Left renal cortex interstitium (tissue), 4 donors: ENCODE data around the gene CHAMP1. TPM values are rescaled to one million over a fixed set of nuclear protein-coding genes. Genes with fewer than 3 reads are reported as not detected.

Experiments
- DNase-seq, 4 donors: peaks; one replicate each; pipeline ENCODE4 v3.0.0-alpha.2; 2013; ENCODE audit warnings: low read depth in 4 of 4, low spot score in 2 of 4, missing footprints in 1 of 4
- polyA plus RNA-seq, 4 donors: library from polyadenylated mRNA; unstranded; fragments of 120-200 nt; gene quantifications; one replicate each; pipeline ENCODE4 v1.2.1, GENCODE V29; 2013; ENCODE audit not compliant: insufficient read length in 4 of 4

CHAMP1 gene, protein sequence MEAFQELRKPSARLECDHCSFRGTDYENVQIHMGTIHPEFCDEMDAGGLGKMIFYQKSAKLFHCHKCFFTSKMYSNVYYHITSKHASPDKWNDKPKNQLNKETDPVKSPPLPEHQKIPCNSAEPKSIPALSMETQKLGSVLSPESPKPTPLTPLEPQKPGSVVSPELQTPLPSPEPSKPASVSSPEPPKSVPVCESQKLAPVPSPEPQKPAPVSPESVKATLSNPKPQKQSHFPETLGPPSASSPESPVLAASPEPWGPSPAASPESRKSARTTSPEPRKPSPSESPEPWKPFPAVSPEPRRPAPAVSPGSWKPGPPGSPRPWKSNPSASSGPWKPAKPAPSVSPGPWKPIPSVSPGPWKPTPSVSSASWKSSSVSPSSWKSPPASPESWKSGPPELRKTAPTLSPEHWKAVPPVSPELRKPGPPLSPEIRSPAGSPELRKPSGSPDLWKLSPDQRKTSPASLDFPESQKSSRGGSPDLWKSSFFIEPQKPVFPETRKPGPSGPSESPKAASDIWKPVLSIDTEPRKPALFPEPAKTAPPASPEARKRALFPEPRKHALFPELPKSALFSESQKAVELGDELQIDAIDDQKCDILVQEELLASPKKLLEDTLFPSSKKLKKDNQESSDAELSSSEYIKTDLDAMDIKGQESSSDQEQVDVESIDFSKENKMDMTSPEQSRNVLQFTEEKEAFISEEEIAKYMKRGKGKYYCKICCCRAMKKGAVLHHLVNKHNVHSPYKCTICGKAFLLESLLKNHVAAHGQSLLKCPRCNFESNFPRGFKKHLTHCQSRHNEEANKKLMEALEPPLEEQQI
- 10 to 100 TPM; 31.3 to 34.0 (median 33.4) TPM for polyA plus RNA-seq

DNA sequence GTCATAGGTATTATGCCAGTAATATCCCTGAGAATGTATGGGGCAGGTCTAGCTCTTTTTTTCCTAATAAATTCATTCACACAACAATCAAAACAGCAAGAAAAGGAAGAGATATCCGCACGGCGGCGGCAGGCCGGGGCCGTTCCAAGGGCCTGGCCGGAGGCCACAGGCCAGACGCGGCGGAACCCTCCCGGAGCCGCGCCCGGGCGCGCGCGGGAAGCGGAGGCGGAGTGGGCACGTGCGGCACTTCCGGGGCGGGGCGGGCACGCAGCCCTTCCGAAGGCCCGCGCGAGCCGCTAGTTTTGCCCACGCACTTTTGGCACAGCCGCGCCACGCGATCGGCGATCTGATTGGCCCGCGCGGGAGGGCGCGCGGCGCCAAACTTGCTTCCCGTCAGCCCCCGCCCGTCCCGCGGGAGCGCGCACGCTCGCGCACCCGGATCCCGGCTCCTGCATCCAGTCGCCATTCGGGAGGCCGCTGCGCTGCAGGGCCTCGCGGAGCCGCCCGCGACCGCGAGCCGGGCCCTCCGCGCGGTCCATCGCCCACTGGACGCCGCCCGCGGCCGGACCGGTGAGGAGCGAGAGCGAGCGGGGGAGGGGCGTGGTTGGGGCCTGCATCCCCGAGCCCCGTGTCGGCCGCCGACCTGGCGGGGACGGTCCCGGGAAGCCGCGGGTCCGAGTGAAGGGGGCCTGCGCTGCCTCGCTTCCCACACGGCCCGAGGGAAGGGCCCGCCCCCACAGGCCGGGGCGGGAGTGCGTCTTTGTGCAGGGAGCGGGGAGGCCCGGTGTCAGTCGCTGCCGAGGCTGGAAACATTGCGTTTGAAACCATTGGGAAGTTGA is at the start of gene CHAMP1:
CHAMP1 (plus strand) TSS at position 430 of the 839 bp plus-strand sequence. CDS start 9,340 bp downstream, outside the sequence.
- DNase-seq: peak; percentile 82 to 93 (median 86)

DNA sequence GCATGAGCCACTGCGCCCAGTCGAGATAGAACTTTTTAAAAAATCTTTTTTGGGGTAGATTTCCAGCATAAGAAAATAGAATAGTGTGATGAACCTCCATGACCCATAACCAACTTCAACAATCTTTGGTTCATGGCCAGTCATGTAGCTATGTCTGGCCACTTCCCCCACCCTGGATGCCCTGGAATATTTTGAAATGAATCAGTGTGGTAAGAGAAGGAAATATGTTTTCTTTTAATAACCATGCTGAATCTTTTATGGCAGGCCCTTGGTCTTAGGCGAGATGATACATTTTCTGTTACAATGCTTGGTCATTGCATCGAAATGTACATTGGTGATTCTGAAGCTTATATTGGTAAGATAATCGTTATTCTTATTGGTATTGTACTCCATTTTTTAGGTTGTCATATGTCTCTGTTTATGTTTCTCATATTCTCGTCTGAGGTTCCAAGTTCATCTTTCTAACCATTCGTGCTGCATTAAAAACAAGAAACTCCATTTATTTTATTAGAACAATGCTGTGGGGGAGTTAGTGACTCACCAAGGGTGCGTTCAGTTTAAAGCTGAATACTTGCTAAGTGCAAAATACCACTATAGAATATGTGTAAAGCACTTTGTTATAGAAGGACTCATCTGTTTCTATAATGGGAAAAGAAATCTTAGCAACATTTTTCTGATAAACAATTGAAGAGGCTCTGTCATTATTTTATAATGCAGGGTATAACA is 49.3 kb upstream of the CHAMP1 start:
- DNase-seq: no peak

DNA sequence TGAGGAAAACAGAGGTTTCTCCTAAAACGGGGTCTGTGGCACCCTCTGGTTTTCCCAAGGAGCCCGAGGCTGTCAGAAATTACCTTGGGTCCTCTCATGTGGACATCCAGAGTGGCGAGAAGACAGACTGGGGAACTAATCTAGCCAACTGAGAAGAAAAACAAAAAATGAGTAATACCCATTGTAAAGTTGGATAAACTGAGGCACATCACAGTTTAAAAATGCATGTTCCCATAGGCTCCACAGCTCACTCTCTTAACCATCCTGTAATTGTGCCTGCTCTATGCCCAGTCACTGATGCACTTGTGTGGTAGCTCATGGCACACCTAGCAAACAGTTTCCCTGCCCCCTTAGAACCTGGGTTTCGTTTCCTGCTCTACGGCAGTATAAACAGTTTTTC is 48.1 kb upstream of the CHAMP1 start:
- no peak for DNase-seq

DNA sequence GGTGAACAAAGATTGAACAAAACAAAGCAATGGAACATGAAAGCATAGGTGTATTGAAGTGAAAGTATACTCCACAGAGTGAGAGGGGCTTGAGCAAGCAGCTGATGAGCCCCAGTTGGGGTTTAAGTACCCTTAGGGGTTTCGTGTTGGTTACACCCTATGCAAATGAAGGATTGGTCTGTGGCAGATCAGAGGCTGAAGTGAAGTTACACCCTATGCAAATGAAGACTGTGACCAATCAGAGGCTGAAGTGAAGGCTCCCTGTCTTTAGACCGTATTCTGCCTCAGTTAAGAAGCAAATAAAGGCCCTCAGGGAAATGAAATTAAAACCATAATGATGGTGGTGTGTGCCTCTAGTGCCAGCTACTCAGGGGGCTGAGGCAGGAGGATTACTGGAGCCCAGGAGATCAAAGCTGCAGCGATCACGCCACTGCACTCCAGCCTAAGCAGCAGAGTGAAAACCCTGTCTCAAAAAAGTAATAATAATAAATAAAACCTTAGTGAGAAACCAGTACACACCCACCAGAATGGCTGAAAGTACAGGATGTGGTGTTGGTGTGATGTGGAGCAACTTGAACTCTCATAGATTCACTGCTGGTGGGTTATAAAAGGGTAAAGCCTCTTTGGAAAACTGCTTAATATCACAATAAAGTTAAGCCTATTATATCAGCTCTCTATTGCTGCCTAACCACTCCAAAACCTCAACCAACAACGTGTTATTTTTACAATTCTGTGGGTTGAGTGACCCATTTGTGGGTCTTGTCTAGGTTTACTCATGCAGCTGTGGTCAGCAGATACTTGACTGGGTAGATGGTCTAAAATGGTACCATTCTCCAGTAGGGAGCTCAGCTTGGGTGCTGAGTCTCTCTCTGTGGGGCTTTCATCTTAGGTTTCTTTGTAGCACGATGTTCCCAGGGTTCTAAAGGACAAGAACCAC is 45.7 kb upstream of the CHAMP1 start:
- no peak for DNase-seq

DNA sequence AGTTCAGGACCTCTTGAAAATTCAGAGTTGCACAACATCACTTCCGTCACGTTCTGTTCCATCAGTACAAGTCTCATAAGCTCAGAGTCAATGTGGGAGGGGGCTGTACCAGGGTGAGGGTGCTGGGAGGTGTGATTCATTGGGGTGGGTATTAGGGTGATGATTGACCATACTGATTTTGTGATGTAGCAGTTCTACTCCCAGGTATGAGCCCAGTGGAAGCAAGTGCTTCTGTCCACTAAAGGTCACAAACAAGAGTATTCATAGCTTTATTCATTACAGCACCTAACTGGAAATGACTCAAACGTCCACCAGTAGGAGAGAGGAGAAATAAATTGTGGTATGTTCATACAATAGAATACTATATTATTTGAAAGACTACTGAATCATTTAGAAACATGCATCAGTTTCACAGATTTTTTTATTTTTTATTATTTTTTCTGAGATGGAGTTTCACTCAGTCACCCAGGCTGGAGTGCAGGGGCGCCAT is 45.0 kb upstream of the CHAMP1 start:
- no peak for DNase-seq

DNA sequence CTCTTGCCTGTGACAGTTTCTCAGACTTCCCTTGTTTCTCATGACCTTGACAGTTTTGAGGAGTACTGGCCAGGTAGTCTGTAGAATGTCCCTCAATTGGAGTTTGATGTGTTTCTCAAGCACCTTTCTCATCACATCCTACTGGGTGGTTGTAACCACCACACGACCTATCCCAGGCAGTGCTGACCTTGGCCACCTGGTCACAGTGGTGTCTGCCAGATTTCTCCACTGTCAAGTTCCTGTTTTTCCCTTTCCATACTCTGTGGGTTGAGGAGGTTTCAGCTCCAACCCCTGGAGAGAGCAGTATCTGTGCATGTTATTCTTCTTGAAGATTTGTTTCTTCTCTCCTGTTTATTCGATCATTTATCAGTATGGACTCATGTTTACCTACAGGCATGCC is 41.3 kb upstream of the CHAMP1 start:
- DNase-seq: no peak

DNA sequence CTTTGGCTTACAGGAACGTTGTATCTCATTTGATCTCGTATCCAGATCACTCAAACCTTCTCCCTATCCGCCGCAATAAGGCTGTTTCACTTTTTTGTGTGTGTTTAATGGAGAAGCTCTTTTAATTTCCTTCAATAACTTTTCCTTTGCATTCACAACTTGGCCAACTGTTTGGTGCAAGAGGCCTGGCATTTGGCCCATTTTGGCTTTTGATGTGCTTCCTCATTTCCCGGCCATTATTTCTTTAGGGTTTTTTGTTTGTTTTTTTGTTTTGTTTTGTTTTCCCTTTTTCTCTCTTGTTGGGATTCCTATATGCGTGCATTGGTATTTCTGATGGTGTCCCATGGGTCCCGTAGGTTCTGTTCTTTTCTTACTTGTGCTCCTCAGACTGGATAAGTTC is 39.0 kb upstream of the CHAMP1 start:
- DNase-seq: no peak

DNA sequence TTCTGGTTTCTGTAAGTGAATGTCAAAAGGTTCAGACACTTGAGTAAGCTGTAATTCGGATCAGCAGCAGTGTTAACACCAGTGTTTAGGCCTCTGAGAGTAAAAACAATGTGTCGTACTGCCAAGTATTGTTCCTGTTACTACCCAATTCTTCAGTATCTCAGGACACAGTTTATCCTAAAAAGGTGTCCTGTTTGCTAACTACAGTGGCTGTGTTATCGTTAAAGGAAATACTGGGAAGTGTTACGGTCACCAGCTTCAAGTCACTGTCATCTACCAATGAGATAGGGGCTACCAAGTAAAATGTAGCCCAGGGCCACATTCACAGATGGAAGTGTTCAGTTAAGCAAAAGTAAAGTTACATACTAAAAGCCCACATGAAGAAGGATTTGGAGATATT is 35.2 kb upstream of the CHAMP1 start:
- no peak for DNase-seq

DNA sequence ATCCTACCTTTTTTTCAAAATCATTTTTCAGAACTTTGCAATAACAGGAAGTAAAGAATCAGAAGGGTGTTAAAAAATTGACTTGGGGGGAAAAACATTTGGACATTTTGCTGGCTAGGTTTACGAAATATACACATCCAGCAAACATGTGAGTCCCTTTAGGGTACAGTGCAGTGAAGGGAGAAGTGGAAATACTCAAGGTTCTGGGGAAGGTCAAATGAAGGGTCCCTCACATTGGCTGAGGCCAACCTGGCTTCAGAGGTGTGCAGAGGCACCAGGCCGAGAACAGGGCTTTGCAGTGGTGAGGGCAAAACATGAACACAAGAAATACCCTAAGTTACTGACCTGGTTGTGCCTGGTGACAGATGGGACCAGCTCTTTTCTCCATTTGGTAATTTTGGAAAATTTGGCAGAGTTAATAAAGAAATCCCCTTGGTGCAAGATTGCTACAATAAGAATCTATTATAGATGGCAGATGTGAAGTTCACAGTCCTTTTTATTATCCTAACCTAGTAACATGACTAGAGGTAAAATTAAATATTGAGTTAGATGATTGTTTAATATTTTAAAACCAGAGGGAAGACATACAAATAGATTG is 34.4 kb upstream of the CHAMP1 start:
- DNase-seq: no peak

DNA sequence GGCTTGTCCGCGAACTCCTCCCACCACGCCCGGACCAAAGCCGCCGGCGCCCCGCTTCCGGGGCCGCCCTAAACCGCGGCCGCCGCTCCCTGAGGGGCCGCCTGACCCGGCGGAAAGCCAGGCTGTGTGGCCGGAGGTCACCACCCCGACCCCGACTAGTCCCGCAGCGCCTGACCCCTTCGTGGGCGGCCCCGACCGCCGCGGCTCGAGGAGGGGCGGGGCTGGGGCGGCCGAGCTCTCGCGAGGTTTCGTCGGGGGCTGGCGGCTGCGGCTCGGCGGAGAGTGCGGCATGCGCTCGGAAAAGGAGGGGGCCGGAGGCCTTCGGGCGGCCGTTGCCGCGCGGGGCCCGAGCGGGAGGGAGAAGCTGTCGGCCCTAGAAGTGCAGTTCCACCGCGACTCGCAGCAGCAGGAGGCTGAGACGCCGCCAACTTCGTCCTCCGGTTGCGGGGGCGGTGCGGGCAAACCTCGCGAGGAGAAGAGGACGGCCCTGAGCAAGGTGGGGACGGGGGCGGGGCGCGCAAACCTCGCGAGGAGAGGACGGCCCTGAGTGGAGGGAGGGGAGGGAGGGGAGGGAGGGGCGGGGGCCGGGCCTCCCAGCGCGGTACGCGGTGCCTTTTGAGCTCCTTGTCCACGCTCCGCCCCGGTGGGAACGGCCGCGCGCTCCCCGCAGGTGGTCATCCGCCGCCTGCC is 32.8 kb upstream of the CHAMP1 start, which contains the start of gene UPF3A:
UPF3A (plus strand) TSS at position 251 of the 690 bp plus-strand sequence; CDS start at position 290, 39 bp downstream.
- DNase-seq: peak; percentile 84 to 95 (median 87)

DNA sequence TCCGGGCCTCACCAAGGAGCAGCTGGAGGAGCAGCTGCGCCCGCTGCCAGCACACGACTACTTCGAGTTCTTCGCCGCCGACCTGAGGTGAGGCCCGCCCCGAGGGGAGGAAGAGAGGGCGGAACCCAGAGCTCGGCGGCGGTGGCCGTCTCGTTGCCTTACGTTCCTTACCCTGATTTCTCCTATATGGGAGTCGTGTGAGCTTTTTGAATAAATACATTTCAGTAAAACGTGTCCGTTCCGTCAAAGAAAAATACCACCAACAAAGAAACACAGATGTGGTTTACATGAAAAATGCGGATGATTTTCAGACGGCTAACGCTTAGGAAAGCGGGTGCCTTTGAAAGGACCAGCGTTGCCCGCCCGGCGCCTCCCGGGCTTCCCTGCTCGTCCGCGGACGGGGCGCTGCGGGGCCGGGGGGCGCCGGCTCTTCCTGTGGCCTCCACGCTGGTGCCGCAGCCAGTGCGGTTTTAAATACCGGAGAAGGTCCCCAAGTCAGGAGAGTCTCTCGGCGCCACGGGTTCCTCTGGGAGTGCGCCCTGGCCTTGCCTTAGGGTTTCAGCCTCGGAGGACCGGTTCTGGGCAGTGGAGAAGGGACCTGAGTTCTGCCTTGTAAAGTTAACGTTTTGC is 32.1 kb upstream of the CHAMP1 start:
- DNase-seq: peak; percentile 57 to 77 (median 68)

DNA sequence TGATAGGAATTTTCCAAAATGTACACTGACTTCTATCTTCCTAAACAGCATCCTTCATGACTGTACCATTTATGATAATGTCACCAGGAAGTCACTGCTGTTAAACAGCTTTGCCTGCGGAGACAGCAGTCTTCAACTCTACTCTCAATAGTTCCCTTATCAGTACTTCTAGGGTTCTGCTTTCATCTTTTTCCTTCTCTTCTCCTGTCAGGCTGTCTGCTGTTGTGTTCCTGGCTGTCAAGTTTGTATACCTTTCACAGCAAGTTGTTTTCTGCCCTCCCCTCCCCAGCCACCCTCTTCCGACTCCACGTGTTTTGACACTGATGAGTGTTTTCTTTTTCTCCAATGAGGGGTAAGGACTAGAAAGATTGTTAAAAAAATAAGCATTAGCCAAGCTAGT is 30.7 kb upstream of the CHAMP1 start:
- DNase-seq: no peak

DNA sequence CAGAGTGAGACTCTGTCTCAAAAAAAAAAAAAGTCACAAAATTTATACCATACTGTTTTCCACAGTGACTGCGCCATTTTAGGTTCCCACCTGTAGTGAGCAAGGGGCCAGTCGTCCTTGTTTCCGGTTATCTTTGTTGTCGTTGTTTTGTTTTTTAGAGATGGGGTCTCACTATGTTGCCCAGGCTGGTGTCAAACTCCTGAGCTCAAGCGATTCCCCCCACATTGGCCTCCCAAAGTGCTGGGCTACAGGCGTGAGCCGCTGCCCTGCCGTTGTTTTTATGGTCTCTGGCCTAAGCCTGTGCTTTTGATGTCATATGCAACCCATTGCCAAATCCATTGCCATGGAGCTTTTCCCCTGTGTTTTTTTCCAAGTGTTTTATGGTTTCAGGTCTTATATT is 29.6 kb upstream of the CHAMP1 start:
- no peak for DNase-seq

DNA sequence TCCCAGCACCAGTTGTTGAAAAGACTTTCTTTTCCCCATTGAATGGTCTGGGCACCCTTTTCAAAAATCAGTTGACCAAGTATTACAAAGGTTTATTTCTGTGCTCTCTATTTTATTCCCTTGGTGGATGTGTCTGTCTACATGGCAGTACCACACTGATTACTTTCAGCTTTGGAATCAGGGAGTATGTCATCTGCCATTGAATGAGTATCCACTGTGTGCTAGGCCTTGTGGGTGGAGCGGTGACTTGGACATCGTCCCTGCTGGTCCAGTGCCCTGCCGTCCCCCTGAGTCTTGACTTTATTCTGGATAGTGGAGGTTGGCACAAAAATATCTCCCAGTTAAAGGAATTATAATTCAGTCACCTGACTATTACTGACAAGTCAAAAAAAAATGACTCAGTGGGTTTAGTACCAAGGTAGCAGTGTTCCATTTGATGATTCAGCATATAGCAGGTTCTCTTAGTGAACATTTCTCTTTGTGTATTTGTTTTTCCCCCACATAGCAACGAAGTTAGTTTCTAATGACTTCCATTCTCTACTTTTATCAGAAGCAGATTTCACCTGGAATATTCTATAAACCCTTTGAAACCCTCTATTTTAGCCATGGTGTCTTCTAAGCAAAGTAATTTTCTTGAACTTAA is 29.0 kb upstream of the CHAMP1 start:
- DNase-seq: no peak

DNA sequence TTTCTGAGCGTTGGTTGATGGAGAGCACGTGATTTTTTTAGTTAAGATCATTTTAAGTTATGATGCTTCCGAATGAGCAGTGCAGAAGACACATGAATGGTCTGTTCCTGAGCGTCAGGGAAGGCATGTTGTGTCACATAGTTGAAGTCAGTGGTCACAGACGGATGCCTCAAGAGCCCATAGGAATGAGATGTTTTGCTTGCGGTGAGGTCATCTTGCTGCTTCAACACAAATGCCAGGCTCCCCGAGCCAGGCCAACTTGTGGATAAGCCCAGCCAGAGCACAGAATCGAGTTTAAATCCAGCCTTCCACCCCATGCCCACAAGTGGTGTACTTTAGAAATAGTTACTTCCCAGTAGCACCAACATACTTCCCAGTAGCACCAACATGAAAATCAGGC is 27.5 kb upstream of the CHAMP1 start:
- DNase-seq: no peak

DNA sequence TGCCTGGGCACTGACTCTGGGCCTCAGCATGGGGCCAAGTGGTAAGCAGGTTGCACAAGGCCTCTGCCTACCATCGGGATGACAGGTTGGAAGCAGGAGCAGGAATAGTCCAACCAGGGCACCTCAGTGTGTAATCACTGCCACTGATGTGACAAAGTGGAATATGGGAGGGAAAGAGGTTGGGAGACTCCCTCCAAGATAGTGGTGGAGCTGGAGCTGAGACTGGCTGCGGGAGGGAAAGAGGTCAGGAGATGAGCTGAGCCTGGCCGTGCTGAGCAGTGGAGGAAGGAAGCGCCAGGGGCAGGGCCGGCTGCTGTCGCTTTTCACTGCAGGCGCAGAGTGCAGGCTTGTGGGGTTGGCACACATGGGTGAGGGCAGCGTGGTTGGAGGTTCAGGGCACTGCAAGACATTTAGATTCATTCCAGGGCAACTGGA is 26.1 kb upstream of the CHAMP1 start:
- DNase-seq: no peak

DNA sequence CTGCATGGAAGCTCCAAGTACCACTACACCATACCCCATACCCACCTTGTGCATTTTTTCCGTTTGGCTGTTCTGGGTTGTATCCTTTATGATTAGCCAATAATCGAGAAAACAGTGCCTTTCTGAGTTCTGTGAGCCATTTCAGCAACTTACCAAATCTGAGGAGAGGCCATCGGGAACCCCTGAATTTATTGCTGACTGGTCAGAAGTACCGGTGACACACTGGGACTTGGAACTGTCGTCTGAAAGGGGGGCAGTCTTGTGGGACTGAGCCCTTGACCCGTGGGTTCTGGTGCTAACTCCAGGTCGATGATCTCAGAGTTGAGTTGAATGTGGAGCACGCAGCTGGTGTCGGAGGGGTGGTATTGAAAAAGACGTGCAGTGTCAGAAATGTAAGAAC is 17.9 kb upstream of the CHAMP1 start:
- DNase-seq: no peak
